Effector CD4-positive, alpha-beta T cell (primary cell): ENCODE measurements around the gene FOXP3.

Source experiments
- DNase-seq: peaks from one replicate; pipeline ENCODE4 v3.0.0-alpha.2; 2020

FOXP3 gene

GRCh38 chrX:49273181-49273727 lies 8.7 kb upstream of the FOXP3 start:
- peak; percentile 23 for DNase-seq

- DNase-seq = no peak
Observed at GRCh38 chrX:49272421-49272820, 7.9 kb upstream of the FOXP3 start.

- DNase-seq = no peak
Observed at GRCh38 chrX:49271341-49271740, 6.8 kb upstream of the FOXP3 start.

GRCh38 chrX:49270249-49270921 lies 5.9 kb upstream of the FOXP3 start:
- DNase-seq = no peak

GRCh38 chrX:49269767-49270248 lies 5.3 kb upstream of the FOXP3 start, which contains the start of gene PPP1R3F:
Gene PPP1R3F, plus strand, starts transcription at chrX:49269793. Its CDS starts 77 bp downstream, at chrX:49269870.
- peak; percentile 26 for DNase-seq

- peak; percentile 90 for DNase-seq
Observed at GRCh38 chrX:49269010-49269766, 4.7 kb upstream of the FOXP3 start.

GRCh38 chrX:49268702-49269009 lies 4.1 kb upstream of the FOXP3 start:
- no peak for DNase-seq

GRCh38 chrX:49266523-49267445 lies 2.3 kb upstream of the FOXP3 start:
- no peak for DNase-seq

GRCh38 chrX:49263631-49264030 lies 879 bp downstream of the FOXP3 start:
- DNase-seq = no peak

GRCh38 chrX:49262603-49263002 lies 1.9 kb downstream of the FOXP3 start:
- DNase-seq = no peak

GRCh38 chrX:49260221-49260985 lies 4.1 kb downstream of the FOXP3 start:
- no peak for DNase-seq

- no peak for DNase-seq
Observed at GRCh38 chrX:49258749-49259124, 5.8 kb downstream of the FOXP3 start.

GRCh38 chrX:49257846-49258748 lies 6.4 kb downstream of the FOXP3 start:
- DNase-seq = no peak

- no peak for DNase-seq
Observed at GRCh38 chrX:49257074-49257790, 7.3 kb downstream of the FOXP3 start.

GRCh38 chrX:49256268-49256995 lies 8.1 kb downstream of the FOXP3 start:
- no peak for DNase-seq

GRCh38 chrX:49254639-49255038 lies 9.9 kb downstream of the FOXP3 start:
- DNase-seq = no peak

GRCh38 chrX:49251325-49251724 lies 13.2 kb downstream of the FOXP3 start:
- DNase-seq = no peak

GRCh38 chrX:49250578-49250977 lies 13.9 kb downstream of the FOXP3 start:
- no peak for DNase-seq

- no peak for DNase-seq
Observed at GRCh38 chrX:49250066-49250465, 14.4 kb downstream of the FOXP3 start.

GRCh38 chrX:49249616-49250015 lies 14.9 kb downstream of the FOXP3 start:
- no peak for DNase-seq
